ENCODE measurements around the gene IL34. TPM values are rescaled to one million over a fixed set of nuclear protein-coding genes. Genes with fewer than 3 reads are reported as not detected.

Gene IL34
- total RNA-seq, 1 experiment from 2014 or later, result 0.35 TPM

DNA sequence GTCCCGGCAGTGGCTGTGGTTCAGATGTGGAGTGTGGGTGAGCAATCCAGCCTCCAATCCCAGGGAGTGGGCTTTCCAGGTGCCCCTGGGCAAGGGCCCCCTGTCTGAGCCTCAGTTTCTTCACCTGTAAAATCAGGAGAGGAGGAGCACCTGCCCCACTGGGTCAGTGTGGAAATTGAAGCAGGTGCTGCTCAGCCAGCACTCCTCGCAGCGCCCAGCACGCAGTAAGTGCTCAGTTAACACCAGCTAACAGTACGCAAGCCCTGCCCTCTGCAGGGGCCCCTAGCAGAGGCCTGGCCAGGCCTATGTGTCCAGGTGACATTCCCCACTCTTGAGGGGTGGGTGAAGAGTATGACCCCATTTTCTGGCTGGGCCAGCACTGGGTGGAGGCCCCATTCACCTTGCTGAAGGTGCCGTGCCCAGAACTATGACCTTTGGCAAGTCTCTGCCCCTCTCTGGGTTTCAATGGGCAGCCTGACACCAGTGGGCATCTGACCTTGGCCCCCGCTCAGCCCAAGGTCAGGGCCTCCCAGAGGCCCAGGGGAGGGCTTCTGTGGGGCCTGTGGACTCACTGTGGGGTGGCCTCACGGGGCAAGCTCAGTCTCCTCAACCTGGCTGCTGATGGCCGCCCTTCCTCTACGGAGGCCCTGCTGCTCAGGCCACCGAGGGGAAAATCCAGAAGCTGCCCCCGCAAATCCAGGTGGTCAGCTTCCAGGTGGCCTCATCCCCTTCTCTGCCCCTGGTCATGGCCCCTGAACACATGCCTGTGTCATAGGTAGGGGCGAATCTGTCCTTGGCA lies 37.0 kb downstream of the IL34 start:
- Mint-ChIP-seq H3K4me3 (ENCODE audit: low read depth, unreplicated experiment) (no peak overlapping the region), H3K9me3 (ENCODE audit: low read depth, unreplicated experiment) (no peaks in the 10 kb centered on the region), H3K27me3 (ENCODE audit: unreplicated experiment) (no peaks in the 10 kb centered on the region), H3K27ac (ENCODE audit: unreplicated experiment) (no peak overlapping the region), H3K36me3 (ENCODE audit: insufficient read depth, unreplicated experiment) (peaks cover 44% of the 10 kb centered on the region), H3K4me1 (ENCODE audit: low read depth, unreplicated experiment) (peaks cover 14% of the 10 kb centered on the region)
- BruUV-seq (replicated peaks), result no TSS peak
- CTCF ChIA-PET, result interaction anchor here (0.6 kb wide), 1 partner anchor 23 kb away, joined by 4 read pairs; no protein-coding TSS in a partner anchor
- intact Hi-C loops (cut with micrococcal nuclease; ENCODE audit: unreplicated experiment), result loop anchor here (10.0 kb wide), 2 partner anchors 61 to 91 kb away; no protein-coding TSS in a partner anchor
- no peak for DNase-seq
- TF ChIP-seq, protein P1, sequence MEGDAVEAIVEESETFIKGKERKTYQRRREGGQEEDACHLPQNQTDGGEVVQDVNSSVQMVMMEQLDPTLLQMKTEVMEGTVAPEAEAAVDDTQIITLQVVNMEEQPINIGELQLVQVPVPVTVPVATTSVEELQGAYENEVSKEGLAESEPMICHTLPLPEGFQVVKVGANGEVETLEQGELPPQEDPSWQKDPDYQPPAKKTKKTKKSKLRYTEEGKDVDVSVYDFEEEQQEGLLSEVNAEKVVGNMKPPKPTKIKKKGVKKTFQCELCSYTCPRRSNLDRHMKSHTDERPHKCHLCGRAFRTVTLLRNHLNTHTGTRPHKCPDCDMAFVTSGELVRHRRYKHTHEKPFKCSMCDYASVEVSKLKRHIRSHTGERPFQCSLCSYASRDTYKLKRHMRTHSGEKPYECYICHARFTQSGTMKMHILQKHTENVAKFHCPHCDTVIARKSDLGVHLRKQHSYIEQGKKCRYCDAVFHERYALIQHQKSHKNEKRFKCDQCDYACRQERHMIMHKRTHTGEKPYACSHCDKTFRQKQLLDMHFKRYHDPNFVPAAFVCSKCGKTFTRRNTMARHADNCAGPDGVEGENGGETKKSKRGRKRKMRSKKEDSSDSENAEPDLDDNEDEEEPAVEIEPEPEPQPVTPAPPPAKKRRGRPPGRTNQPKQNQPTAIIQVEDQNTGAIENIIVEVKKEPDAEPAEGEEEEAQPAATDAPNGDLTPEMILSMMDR (IDR thresholded peaks at IDR 0.05; ENCODE audit: unreplicated experiment), result no peak

- Mint-ChIP-seq H3K4me1 (ENCODE audit: low read depth, unreplicated experiment) (peaks cover 14% of the 10 kb centered on the region), H3K27me3 (ENCODE audit: unreplicated experiment) (no peaks in the 10 kb centered on the region), H3K4me3 (ENCODE audit: low read depth, unreplicated experiment) (peak overlapping the region; percentile 76), H3K27ac (ENCODE audit: unreplicated experiment) (no peak overlapping the region), H3K9me3 (ENCODE audit: low read depth, unreplicated experiment) (no peaks in the 10 kb centered on the region), H3K36me3 (ENCODE audit: insufficient read depth, unreplicated experiment) (peaks cover 44% of the 10 kb centered on the region)
- intact Hi-C loops (cut with micrococcal nuclease; ENCODE audit: unreplicated experiment), result loop anchor here (10.0 kb wide), 2 partner anchors 60 to 90 kb away; no protein-coding TSS in a partner anchor
- no peak for DNase-seq
- CTCF ChIA-PET, result interaction anchor here (0.6 kb wide), 1 partner anchor 24 kb away, joined by 4 read pairs; no protein-coding TSS in a partner anchor
- no TSS peak for BruUV-seq (replicated peaks)
- TF ChIP-seq, protein P1 (IDR thresholded peaks at IDR 0.05; ENCODE audit: unreplicated experiment), result no peak
These were observed 38.0 kb downstream of the IL34 start for GRCh38 chr16:70684146-70685060.

DNA sequence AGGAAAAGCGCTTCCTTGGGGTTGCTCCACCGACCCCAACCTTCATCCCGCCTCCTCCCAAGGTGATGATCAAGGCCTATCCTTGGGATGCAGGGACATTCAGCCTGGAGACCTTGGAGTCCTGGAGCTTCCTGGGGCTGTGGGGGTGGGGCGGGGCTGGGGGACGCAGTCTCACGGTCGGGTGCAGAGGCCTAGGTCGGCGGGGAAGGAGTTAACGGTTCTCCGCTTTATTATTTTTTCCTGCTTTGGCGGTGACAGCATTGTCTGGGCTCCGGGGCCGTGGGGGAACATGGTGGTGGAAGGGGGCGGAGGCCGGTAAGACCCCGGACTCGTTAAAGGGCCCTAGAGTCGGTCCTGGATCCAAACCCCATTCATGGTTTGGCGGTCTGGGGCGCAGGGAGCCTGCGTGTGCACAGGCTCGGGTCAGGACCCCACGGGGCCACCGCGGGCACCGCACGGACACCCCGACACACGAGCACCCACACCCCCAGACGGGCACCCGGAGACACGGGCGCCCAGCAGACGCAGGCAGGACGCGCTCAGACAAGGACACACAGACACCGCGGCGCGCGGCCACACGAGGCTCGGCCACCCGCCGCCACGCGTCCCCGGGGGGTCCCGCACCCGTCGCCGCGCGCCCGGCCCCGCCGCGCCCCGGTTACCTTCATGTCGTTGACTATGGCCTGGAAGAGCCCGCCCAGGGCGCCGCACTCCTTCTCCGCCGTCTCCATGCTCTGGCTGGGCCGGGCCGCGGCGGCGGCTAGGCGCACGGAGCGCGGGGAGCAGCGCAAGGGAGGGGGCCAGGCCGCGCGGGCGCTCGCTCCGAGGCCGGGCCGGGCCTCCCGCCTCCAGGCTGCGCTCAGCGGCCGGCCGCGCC lies 38.9 kb downstream of the IL34 start:
- TF ChIP-seq, protein P1 (IDR thresholded peaks at IDR 0.05; ENCODE audit: unreplicated experiment), result no peak
- H3K27ac Mint-ChIP-seq (ENCODE audit: unreplicated experiment), result no peak overlapping the region
- CTCF ChIA-PET, result no interaction called here
- H3K27me3 Mint-ChIP-seq (ENCODE audit: unreplicated experiment), result no peaks in the 10 kb centered on the region
- DNase-seq, result peak; percentile 43
- peaks cover 40% of the 10 kb centered on the region for H3K36me3 Mint-ChIP-seq (ENCODE audit: insufficient read depth, unreplicated experiment)
- peaks cover 14% of the 10 kb centered on the region for H3K4me1 Mint-ChIP-seq (ENCODE audit: low read depth, unreplicated experiment)
- intact Hi-C loops (cut with micrococcal nuclease; ENCODE audit: unreplicated experiment), result loop anchor here (10.0 kb wide), 2 partner anchors 60 to 90 kb away; no protein-coding TSS in a partner anchor
- peak overlapping the region; percentile 76 for H3K4me3 Mint-ChIP-seq (ENCODE audit: low read depth, unreplicated experiment)
- no TSS peak for BruUV-seq (replicated peaks)
- H3K9me3 Mint-ChIP-seq (ENCODE audit: low read depth, unreplicated experiment), result no peaks in the 10 kb centered on the region
